ENCODE data around the gene ACSL6.

GRCh38 chr5:132026516-132027008 is 15.1 kb upstream of the ACSL6 start:
- TF ChIP-seq POLR2A (IDR thresholded peaks at IDR 0.05) (no peak), CTCF (IDR thresholded peaks at IDR 0.05) (no peak)

Data from uterus (tissue), 2 donors.